Gastroesophageal sphincter (tissue), 4 donors: ENCODE measurements around the gene KIF12. TPM values are rescaled to one million over a fixed set of nuclear protein-coding genes. Genes with fewer than 3 reads are reported as not detected.

ENCODE experiments used
- ATAC-seq: fragments of 150-250 bp; one replicate; pipeline ENCODE4 v1.9.1; 2016; ENCODE audit warnings: mild to moderate bottlenecking, moderate library complexity
- H3K27ac ChIP-seq, 4 donors: fragments of 200-600 bp; sonication (generic) in 3 of 4; 1 replicate in 3 of 4; 2 replicates in 1 of 4; pipeline ENCODE4 v1.5.1; 2016 to 2019
- H3K27me3 ChIP-seq: fragments of 200-600 bp; sonication (generic); one replicate; pipeline ENCODE4 v1.5.1; 2019
- H3K36me3 ChIP-seq, 2 donors: fragments of 200-600 bp; sonication (generic); one replicate each; pipeline ENCODE4 v1.5.1; 2019; ENCODE audit warnings: control low read depth in 1 of 2
- H3K4me1 ChIP-seq, 3 donors: fragments of 200-600 bp; sonication (generic); 1 replicate in 2 of 3; 2 replicates in 1 of 3; pipeline ENCODE4 v1.5.1; 2016 to 2019; ENCODE audit warnings: control low read depth in 2 of 3
- H3K4me3 ChIP-seq, 2 donors: fragments of 200-600 bp; sonication (generic); one replicate each; pipeline ENCODE4 v1.5.1; 2019; ENCODE audit warnings: mild to moderate bottlenecking in 1 of 2, moderate library complexity in 1 of 2
- H3K9me3 ChIP-seq, 3 donors: fragments of 200-600 bp; sonication (generic); one replicate each; pipeline ENCODE4 v1.5.1; 2017 to 2019; ENCODE audit warnings: control low read depth in 2 of 3
- CTCF ChIP-seq, 4 experiments: fragments of 200-600 bp in 2 of 4; fragments of 450-650 bp in 2 of 4; sonication (generic) in 1 of 4; IDR thresholded peaks; one replicate each; pipeline ENCODE4 v1.5.1; 2017 to 2019; ENCODE audit warnings: antibody characterized with exemption in 4 of 4, mild to moderate bottlenecking in 2 of 4, moderate library complexity in 2 of 4
- EP300 ChIP-seq: sonication (generic); formaldehyde crosslinking; IDR thresholded peaks from one replicate; pipeline ENCODE4 v1.6.1; 2017; ENCODE audit warnings: antibody characterized with exemption, mild to moderate bottlenecking
- POLR2A ChIP-seq, 2 donors: fragments of 450-650 bp; IDR thresholded peaks; one replicate each; pipeline ENCODE4 v1.6.1; 2017; ENCODE audit warnings: antibody characterized with exemption in 2 of 2, mild to moderate bottlenecking in 2 of 2, moderate library complexity in 1 of 2
- POLR2AphosphoS5 ChIP-seq: sonication (generic); formaldehyde crosslinking; IDR thresholded peaks from one replicate; pipeline ENCODE4 v1.6.1; 2017; ENCODE audit warnings: antibody characterized with exemption
- WGBS, 2 donors: methylation state at CpG; one replicate each; pipeline ENCODE4 v1.1.5; 2018; ENCODE audit warnings: low coverage in 1 of 2; 5-methylcytosine and 5-hydroxymethylcytosine counted together
- total RNA-seq, 4 donors: library from RNA; depleted of rRNA; stranded (reverse); fragments of >200 nt; gene quantifications; one replicate each; pipeline ENCODE4 v1.1.0, GENCODE V29; 2016

The KIF12 gene
- total RNA-seq, 4 donors from 2014 or later, result not detected

GRCh38 chr9:114119242-114120191 lies 20.4 kb upstream of the KIF12 start:
- Histone ChIP-seq H3K36me3 (no peaks in the 10 kb centered on the region), H3K4me1 (peaks cover 0 to 4% (median 0%) of the 10 kb centered on the region in 3 donors), H3K27ac (no peak overlapping the region), H3K27me3 (peaks cover 48% of the 10 kb centered on the region), H3K9me3 (no peaks in the 10 kb centered on the region), H3K4me3 (no peak overlapping the region)
- no peak for TF ChIP-seq POLR2AphosphoS5
- no peak for TF ChIP-seq POLR2A (IDR thresholded peaks at IDR 0.05)
- TF ChIP-seq EP300, result no peak
- no peak for TF ChIP-seq CTCF (IDR thresholded peaks at IDR 0.05)
- ATAC-seq, result no peak
- WGBS, 2 donors, result 45 to 64% methylated on average over 3 of the region's 9 CpGs

GRCh38 chr9:114117996-114118830 lies 19.1 kb upstream of the KIF12 start:
- WGBS, 2 donors, result 43 to 82% methylated on average over 6 to 8 of the region's 21 CpGs
- ATAC-seq, result no peak
- Histone ChIP-seq H3K27ac (no peak overlapping the region), H3K27me3 (peaks cover 58% of the 10 kb centered on the region), H3K9me3 (no peaks in the 10 kb centered on the region), H3K4me3 (no peak overlapping the region), H3K4me1 (peaks cover 0 to 9% (median 7%) of the 10 kb centered on the region in 3 donors), H3K36me3 (no peaks in the 10 kb centered on the region)
- TF ChIP-seq POLR2AphosphoS5 (no peak), POLR2A (IDR thresholded peaks at IDR 0.05) (no peak), EP300 (no peak), CTCF (IDR thresholded peaks at IDR 0.05) (no peak)

- WGBS, 2 donors, result 68 to 93% methylated on average over 2 to 3 of the region's 7 CpGs
- no peak overlapping the region for H3K4me3 ChIP-seq
- H3K9me3 ChIP-seq, result no peaks in the 10 kb centered on the region
- TF ChIP-seq CTCF (IDR thresholded peaks at IDR 0.05) (no peak), POLR2AphosphoS5 (no peak)
- peaks cover 64% of the 10 kb centered on the region for H3K27me3 ChIP-seq
- no peak for ATAC-seq
- H3K4me1 ChIP-seq, result peaks cover 0 to 13% (median 9%) of the 10 kb centered on the region in 3 donors
- no peaks in the 10 kb centered on the region for H3K36me3 ChIP-seq
- H3K27ac ChIP-seq, result no peak overlapping the region
These were observed 18.5 kb upstream of the KIF12 start for GRCh38 chr9:114117614-114117995.

GRCh38 chr9:114116126-114116747 lies 17.1 kb upstream of the KIF12 start:
- Histone ChIP-seq H3K9me3 (no peaks in the 10 kb centered on the region), H3K4me3 (no peak overlapping the region), H3K27me3 (peaks cover 66% of the 10 kb centered on the region), H3K4me1 (peaks cover 0 to 19% (median 9%) of the 10 kb centered on the region in 3 donors), H3K27ac (no peak overlapping the region), H3K36me3 (no peaks in the 10 kb centered on the region)
- 80 to 90% methylated on average over 4 to 7 of the region's 12 CpGs for WGBS, 2 donors
- peak; percentile 15 for ATAC-seq
- no peak for TF ChIP-seq POLR2A (IDR thresholded peaks at IDR 0.05)
- TF ChIP-seq EP300, result no peak
- no peak for TF ChIP-seq CTCF (IDR thresholded peaks at IDR 0.05)
- no peak for TF ChIP-seq POLR2AphosphoS5
